ENCODE results near the gene PRDX3. TPM values are rescaled to one million over a fixed set of nuclear protein-coding genes. Genes with fewer than 3 reads are reported as not detected.

Gene PRDX3
- total RNA-seq, 1 experiment from 2014 or later, result 357 TPM

DNA sequence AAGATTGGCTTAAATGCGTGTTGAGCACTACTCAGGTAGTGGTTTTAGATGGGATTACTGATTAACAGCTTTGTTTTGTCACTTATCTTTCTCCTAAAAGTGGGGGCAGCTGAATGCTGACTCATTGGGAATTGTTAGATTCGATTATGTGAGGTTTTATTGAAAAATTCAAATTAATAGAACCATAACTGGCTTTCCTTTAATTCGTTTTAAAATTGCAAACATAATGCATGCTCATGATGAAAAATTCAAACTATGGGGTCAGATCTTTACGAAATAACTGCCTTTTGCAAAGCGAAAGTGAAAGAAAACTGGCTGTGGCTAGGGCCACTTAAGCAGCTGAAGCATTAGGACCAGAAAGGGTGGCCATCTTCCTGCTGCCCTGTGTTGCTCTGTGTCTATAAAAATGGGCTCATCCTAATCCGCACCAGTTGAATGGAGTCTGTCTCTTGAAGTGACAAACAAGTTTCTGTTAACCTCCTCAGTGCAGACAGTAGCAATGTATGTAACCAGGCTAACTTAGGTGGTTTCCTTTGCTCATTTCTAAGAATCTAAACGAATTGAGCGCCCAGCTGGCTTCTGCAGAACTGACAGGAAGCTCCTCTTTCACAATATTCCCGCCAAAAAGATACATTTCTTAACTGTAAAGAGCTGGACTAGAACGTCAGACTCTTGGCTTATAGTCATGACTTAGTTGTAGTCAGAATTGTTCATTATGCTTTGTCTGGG lies 46.9 kb downstream of the PRDX3 start:
- peak; percentile 61 for DNase-seq (ENCODE audit: low read depth)

DNA sequence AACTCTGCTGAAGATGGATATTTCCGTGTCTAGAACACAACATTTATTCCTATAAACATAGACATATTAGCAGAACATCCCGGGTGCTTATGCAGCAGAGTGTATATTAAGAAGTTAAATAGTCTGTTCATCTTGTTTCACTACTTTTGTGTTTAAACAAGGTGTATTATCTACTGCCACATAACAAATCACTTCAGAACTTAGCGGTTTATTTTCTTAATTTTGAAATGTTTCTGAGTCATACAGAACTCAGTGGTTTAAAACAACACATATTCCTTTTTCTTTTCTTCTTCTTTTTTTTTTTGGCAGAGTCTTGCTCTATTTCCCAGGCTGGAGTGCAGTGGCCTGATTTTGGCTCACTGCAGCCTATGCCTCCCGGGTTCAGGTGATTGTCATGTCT lies 48.9 kb downstream of the PRDX3 start:
- DNase-seq (ENCODE audit: low read depth), result no peak

DNA sequence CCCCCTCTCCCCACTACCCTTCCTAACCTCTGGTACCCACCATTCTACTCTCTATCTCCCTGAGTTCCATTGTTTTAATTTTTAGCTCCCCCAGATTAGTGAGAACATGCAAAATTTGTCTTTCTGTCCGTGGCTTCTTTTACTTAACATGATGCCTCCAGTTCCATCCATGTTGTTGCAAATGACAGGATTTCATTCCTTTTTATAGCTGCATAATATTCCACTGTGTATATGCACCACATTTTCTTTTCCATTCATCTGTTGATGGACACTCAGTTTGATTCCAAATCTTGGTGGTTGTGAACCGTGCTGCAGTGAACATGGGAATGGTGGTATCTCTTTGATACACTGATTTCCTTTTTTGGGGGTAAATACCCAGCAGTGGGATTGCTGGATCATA lies 52.7 kb downstream of the PRDX3 start:
- no peak for DNase-seq (ENCODE audit: low read depth)

DNA sequence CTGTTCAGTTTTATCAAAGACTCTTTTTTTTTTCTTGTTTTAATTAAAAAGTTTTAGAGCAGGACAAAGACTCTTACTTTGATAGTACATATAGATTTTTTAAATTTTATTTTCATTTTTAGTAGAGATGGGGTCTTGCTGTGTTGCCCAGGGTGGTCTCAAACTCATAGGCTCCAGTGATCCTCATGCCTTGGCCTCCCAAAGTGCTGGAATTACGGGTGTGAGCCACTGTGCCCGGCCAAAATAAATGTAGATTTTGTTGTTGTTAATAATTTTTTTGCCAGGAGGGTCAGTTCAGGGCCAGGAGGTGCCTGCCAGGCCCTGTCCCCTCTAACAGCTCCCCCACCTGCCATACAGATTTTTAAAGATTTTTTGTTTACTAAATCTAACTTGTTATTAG lies 57.7 kb downstream of the PRDX3 start:
- DNase-seq (ENCODE audit: low read depth), result no peak

DNA sequence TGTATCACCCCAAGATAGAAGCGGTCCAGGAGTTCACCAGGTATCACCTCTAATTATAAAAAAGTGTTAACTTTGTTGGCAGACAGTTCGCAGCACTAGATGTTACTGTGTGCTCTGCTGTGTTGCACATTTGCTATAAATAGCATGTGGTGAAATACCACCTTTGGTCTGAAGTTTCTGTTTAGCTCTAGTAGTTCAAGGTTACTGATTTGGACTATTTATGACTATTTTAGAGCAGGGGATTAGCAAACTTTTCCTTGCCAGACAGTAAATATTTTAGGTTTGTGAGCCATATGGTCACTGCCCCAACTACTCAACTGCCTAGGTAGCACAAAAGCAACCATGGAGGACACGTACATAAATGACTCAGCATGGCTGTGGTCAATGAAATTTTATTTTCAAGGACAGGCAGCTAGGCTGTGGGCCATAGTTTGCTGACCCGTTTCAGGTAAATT lies 58.2 kb downstream of the PRDX3 start:
- peak; percentile 84 for DNase-seq (ENCODE audit: low read depth)

DNA sequence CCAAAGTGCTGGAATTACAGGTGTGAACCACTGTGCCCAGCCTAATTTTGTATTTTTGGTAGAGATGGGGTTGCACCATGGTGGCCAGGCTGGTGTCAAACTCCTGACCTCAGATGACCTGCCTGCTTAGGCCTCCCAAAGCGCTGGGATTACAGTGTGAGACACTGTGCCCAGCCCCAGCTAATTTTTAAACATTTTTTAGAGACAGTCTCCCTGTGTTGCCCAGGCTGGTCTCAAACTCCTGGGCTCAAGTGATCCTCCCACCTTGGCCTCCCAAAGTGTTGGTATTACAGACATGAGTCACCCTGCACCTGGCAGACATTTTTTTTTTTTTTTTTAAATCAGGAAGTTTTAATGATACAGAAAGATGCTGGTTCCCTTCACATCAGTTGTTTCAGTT lies 59.2 kb downstream of the PRDX3 start:
- DNase-seq (ENCODE audit: low read depth), result no peak

DNA sequence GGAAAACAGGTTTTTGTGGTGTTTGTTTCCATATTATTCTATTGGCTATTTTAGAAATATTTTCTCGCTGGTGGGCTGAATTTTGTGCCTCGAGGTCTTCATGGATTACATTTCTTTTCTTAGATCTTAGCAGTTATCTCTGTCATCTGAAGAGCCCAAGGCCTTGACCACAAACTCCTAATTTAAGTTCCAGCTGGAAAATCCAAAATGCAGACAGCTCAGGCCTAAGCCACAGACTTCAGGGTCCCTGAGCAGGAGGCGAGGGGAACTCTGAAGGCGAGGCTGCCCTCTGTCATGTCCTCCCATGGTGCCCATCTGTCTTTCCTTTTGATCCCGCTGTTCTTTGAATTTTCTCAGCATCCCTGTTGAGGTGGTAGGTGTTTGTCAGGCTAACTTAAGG lies 60.4 kb downstream of the PRDX3 start:
- DNase-seq (ENCODE audit: low read depth), result no peak

Other genes with a start within 250 kb of the PRDX3 start
- 3.2 and 6.2 TPM in 2 replicates for gene NANOS1, start 149.1 kb downstream of the PRDX3 start, total RNA-seq (2014; rRNA removed; shearing (Covaris generic))
- 33.0 and 62.4 TPM in 2 replicates for gene EIF3A, start 98.0 kb downstream of the PRDX3 start, total RNA-seq (2014; rRNA removed; shearing (Covaris generic))
- gene DENND10, start 74.7 kb downstream of the PRDX3 start, total RNA-seq (2014; rRNA removed; shearing (Covaris generic)), result 46.2 and 49.2 TPM in 2 replicates
- gene SFXN4, start 13.1 kb downstream of the PRDX3 start, total RNA-seq (2014; rRNA removed; shearing (Covaris generic)), result 18.5 and 22.0 TPM in 2 replicates
- gene GRK5, start 28.8 kb upstream of the PRDX3 start, total RNA-seq (2014; rRNA removed; shearing (Covaris generic)), result 3.9 and 4.4 TPM in 2 replicates

Measured in M059J (cell line).